ENCODE measurements around the gene TRHDE. TPM values are rescaled to one million over a fixed set of nuclear protein-coding genes. Genes with fewer than 3 reads are reported as not detected.

Gene TRHDE
- total and polyA plus RNA-seq, 2 donors (not counting 3 experiments of a cell fraction or from before 2014, with no cell fraction given), result not detected

DNA sequence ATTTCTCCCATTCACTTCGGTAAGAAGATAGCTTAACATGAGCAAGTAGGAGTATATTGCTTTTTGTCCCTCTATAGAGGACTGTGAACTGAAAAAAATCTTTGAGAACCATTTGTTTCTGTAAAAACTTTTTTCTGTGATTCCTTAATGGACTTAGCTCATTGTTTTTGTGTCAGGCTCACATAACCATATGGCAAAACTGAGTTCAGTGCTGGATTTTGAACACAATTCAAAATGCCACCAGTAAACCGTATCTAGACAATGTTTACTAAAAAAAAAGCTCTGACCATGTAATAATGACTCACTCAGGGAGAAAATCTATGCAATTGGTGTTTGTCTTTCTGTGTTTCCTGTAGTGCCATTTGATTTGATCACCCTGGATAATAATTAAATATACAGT, 5.2 kb downstream of the TRHDE start:
- H3K9me1 ChIP-seq (replicated peaks; ENCODE audit: control insufficient read depth, extremely low read depth, insufficient read depth, low read length), result no peaks in the 10 kb centered on the region
- dilution Hi-C loops (cut with MboI; ENCODE audit: extremely low pct_ligation_motif_present, low sequenced_read_pairs), result no loop called here
- H3K4me2 ChIP-seq (ENCODE audit: insufficient read depth, low read length), result no peak overlapping the region
- no peaks in the 10 kb centered on the region for H4K20me1 ChIP-seq (replicated peaks; ENCODE audit: control insufficient read depth, extremely low read depth, insufficient read depth, low read length)
- intact Hi-C loops (cut with micrococcal nuclease), result no loop called here
- H3K27me3 ChIP-seq (ENCODE audit: control insufficient read depth in 2 of 2, insufficient read depth in 2 of 2, low read length in 2 of 2), result peaks cover 18 to 24% of the 10 kb centered on the region in 2 experiments
- no peaks in the 10 kb centered on the region for H3K9me3 ChIP-seq (replicated peaks; ENCODE audit: control insufficient read depth, insufficient read depth, low read length)
- no TSS peak for BruUV-seq (replicated peaks)
- FAIRE-seq (no peak), DNase-seq (ENCODE audit: low read depth, low spot score) (no peak)
- ChIA-PET POLR2A (no interaction called here), CTCF (no interaction called here)
- no peak overlapping the region for H3K27ac ChIP-seq (ENCODE audit: insufficient read depth, low read depth, low read length)
- no peaks in the 10 kb centered on the region for H3K36me3 ChIP-seq (ENCODE audit: control insufficient read depth in 2 of 2, extremely low read depth in 1 of 2, insufficient read depth in 2 of 2, low read length in 2 of 2)
- no peak overlapping the region for H2AFZ ChIP-seq (ENCODE audit: low read depth, low read length)
- TF ChIP-seq FOS (IDR thresholded peaks at IDR 0.05; ENCODE audit: borderline replicate concordance, insufficient read depth, low read length), result no peak
- TF ChIP-seq POLR2A (IDR thresholded peaks at IDR 0.05; ENCODE audit: low read depth, low read length), result no peak
- TF ChIP-seq, protein P1, sequence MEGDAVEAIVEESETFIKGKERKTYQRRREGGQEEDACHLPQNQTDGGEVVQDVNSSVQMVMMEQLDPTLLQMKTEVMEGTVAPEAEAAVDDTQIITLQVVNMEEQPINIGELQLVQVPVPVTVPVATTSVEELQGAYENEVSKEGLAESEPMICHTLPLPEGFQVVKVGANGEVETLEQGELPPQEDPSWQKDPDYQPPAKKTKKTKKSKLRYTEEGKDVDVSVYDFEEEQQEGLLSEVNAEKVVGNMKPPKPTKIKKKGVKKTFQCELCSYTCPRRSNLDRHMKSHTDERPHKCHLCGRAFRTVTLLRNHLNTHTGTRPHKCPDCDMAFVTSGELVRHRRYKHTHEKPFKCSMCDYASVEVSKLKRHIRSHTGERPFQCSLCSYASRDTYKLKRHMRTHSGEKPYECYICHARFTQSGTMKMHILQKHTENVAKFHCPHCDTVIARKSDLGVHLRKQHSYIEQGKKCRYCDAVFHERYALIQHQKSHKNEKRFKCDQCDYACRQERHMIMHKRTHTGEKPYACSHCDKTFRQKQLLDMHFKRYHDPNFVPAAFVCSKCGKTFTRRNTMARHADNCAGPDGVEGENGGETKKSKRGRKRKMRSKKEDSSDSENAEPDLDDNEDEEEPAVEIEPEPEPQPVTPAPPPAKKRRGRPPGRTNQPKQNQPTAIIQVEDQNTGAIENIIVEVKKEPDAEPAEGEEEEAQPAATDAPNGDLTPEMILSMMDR (IDR thresholded peaks at IDR 0.05; ENCODE audit: extremely low read depth in 1 of 2, insufficient read depth in 1 of 2, low read depth in 1 of 2, low read length in 2 of 2), result no peak
- TF ChIP-seq POLR2AphosphoS5 (IDR thresholded peaks at IDR 0.05; ENCODE audit: insufficient read depth, low read depth, low read length), result no peak
- TF ChIP-seq GATA2 (IDR thresholded peaks at IDR 0.05; ENCODE audit: insufficient read depth, insufficient read length, low read depth, low read length), result no peak
- no peak for TF ChIP-seq EZH2 (IDR thresholded peaks at IDR 0.05; ENCODE audit: borderline replicate concordance, low read depth, low read length, severe bottlenecking)
- no peak for TF ChIP-seq MYC (IDR thresholded peaks at IDR 0.05; ENCODE audit: low read depth, low read length)
- no peak for TF ChIP-seq JUN (IDR thresholded peaks at IDR 0.05; ENCODE audit: borderline replicate concordance, insufficient read depth, insufficient read length, low read depth)
- H3K4me3 ChIP-seq (replicated peaks in 1 of 3; ENCODE audit: insufficient read depth in 1 of 3, low read depth in 1 of 3, low read length in 3 of 3), result no peak overlapping the region
- H3K4me1 ChIP-seq (ENCODE audit: control insufficient read depth, extremely low read depth, insufficient read depth, low read length), result no peaks in the 10 kb centered on the region
- no peak overlapping the region for H3K9ac ChIP-seq (replicated peaks; ENCODE audit: extremely low read depth, insufficient read depth, low read length)
- no peaks in the 10 kb centered on the region for H3K79me2 ChIP-seq (ENCODE audit: control insufficient read depth, insufficient read depth, low read length)
